Mammary epithelial cell (primary cell): ENCODE data around the gene MRPL12.

Experiments used
- EZH2 ChIP-seq: IDR thresholded peaks from 2 replicates; pipeline ENCODE4 v1.6.1; 2012; ENCODE audit warnings: low read length, inconsistent platforms, borderline replicate concordance
- TF ChIP-seq, protein P1 (sequence below), 2 donors: IDR thresholded peaks in 1 of 2; conservative IDR thresholded peaks in 1 of 2; 2 replicates each; pipeline ENCODE4 v1.5.1; 2011 to 2012; ENCODE audit warnings: inconsistent platforms in 2 of 2, low read length in 2 of 2, mild to moderate bottlenecking in 2 of 2, control low read depth in 1 of 2, low read depth in 1 of 2; ENCODE audit not compliant: insufficient read depth in 1 of 2; ENCODE audit errors: extremely low read depth in 1 of 2

DNA sequence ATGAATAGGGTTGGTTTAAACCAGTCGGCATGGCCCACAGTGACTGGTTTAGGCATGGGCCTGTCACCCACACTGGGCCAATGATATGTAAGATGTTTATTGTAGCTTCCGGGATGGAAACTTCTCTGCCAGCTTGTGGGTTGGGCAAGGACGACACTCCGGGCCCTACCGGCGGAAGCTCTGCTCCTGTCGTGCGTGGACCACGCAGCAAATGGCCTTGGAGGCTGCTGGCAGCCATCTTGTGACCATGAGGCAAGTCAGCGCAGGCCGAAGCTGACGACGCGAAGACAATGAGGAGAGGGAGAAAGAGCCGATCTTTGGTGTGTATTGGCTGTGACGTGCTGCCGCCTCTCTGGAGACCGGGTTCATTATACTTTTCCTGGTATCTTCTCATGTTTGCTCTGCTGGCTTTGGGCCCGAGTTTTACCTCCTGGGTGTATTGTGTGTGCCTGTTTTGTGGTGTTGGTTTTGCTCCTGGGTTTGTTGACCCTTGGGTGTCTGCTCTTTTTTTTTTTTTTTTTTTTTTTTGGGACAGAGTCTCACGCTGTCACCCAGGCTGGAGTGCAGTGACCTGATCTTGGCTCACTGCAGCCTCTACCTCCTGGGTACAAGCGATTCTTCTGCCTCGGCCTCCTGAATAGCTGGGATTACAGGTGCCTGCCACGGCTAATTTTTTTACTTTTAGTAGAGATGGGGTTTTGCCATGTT, 24.3 kb downstream of the MRPL12 start:
- TF ChIP-seq, protein P1, sequence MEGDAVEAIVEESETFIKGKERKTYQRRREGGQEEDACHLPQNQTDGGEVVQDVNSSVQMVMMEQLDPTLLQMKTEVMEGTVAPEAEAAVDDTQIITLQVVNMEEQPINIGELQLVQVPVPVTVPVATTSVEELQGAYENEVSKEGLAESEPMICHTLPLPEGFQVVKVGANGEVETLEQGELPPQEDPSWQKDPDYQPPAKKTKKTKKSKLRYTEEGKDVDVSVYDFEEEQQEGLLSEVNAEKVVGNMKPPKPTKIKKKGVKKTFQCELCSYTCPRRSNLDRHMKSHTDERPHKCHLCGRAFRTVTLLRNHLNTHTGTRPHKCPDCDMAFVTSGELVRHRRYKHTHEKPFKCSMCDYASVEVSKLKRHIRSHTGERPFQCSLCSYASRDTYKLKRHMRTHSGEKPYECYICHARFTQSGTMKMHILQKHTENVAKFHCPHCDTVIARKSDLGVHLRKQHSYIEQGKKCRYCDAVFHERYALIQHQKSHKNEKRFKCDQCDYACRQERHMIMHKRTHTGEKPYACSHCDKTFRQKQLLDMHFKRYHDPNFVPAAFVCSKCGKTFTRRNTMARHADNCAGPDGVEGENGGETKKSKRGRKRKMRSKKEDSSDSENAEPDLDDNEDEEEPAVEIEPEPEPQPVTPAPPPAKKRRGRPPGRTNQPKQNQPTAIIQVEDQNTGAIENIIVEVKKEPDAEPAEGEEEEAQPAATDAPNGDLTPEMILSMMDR (conservative IDR thresholded peaks at IDR 0.05 in 1 of 2, IDR thresholded peaks at IDR 0.05 in 1 of 2; ENCODE audit: extremely low read depth in 1 of 2, insufficient read depth in 1 of 2, low read depth in 1 of 2, low read length in 2 of 2): no peak
- TF ChIP-seq EZH2: no peak
